ENCODE data around the gene PCGF3. TPM values are rescaled to one million over a fixed set of nuclear protein-coding genes. Genes with fewer than 3 reads are reported as not detected.
"Not testable (repeated sequence)": the region's sequence is repeated elsewhere in the genome, so short reads cannot be mapped to it uniquely, and the experiment has no call there.

PCGF3 gene
- total RNA-seq, 1 donor from 2014 or later, result 23.0 TPM

GRCh38 chr4:704198-704891, 1.3 kb upstream of the PCGF3 start:
- H3K4me3 ChIP-seq (ENCODE audit: low read length in 3 of 3), result no peak overlapping the region

DNA sequence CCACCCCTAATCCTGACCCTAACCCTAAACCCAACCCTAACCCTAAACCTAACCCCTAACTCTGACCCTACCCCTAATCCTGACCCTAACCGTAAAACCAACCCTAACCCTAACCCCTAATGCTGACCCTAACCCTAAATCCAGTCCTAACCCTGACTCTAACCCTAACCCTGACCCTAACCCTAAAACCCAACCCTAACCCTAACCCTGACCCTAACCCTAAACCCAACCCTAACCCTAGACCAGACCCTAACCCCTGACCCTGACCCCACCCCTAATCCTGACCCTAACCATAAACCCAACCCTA, 708 bp upstream of the PCGF3 start:
- H3K9ac ChIP-seq (ENCODE audit: low read depth in 1 of 3, low read length in 3 of 3), result peak overlapping the region; percentile 67 to 86 (median 76)
- H3K4me3 ChIP-seq (ENCODE audit: low read length in 3 of 3), result peak overlapping the region; percentile 77 to 84 (median 83)
- H3K27ac ChIP-seq (ENCODE audit: low read depth, low read length), result peak overlapping the region; percentile 52
- peaks cover 0 to 2% (median 0%) of the 10 kb centered on the region in 3 donors for H3K36me3 ChIP-seq (ENCODE audit: control insufficient read depth in 3 of 3, insufficient read depth in 3 of 3, low read length in 3 of 3)
- H3K4me1 ChIP-seq (ENCODE audit: control insufficient read depth in 3 of 3, insufficient read depth in 3 of 3, low read length in 3 of 3), result peaks cover 21 to 30% (median 22%) of the 10 kb centered on the region in 3 donors
- no peaks in the 10 kb centered on the region for H3K9me3 ChIP-seq (ENCODE audit: control insufficient read depth in 3 of 3, low read length in 3 of 3)
- peaks cover 0 to 3% (median 2%) of the 10 kb centered on the region in 3 donors for H3K27me3 ChIP-seq (ENCODE audit: control insufficient read depth in 3 of 3, insufficient read depth in 3 of 3, low read length in 3 of 3)

More at GRCh38 chr4:704198-704891, 1.3 kb upstream of the PCGF3 start:
- Histone ChIP-seq H3K27me3 (ENCODE audit: control insufficient read depth in 3 of 3, insufficient read depth in 3 of 3, low read length in 3 of 3) (peaks cover 0 to 3% (median 2%) of the 10 kb centered on the region in 3 donors), H3K36me3 (ENCODE audit: control insufficient read depth in 3 of 3, insufficient read depth in 3 of 3, low read length in 3 of 3) (no peaks in the 10 kb centered on the region), H3K4me1 (ENCODE audit: control insufficient read depth in 3 of 3, insufficient read depth in 3 of 3, low read length in 3 of 3) (peaks cover 21 to 30% (median 22%) of the 10 kb centered on the region in 3 donors), H3K9ac (ENCODE audit: low read depth in 1 of 3, low read length in 3 of 3) (no peak overlapping the region), H3K27ac (ENCODE audit: low read depth, low read length) (no peak overlapping the region), H3K9me3 (ENCODE audit: control insufficient read depth in 3 of 3, low read length in 3 of 3) (no peaks in the 10 kb centered on the region)

- Histone ChIP-seq H3K27ac (ENCODE audit: low read depth, low read length) (peak overlapping the region; percentile 64), H3K4me3 (ENCODE audit: low read length in 3 of 3) (peak overlapping the region; percentile 83 to 90 (median 87)), H3K4me1 (ENCODE audit: control insufficient read depth in 3 of 3, insufficient read depth in 3 of 3, low read length in 3 of 3) (peaks cover 21 to 33% (median 24%) of the 10 kb centered on the region in 3 donors), H3K9ac (ENCODE audit: low read depth in 1 of 3, low read length in 3 of 3) (peak overlapping the region; percentile 93 to 97 (median 96))
- H3K9me3 ChIP-seq (ENCODE audit: control insufficient read depth in 3 of 3, low read length in 3 of 3); H3K27me3 ChIP-seq (ENCODE audit: control insufficient read depth in 3 of 3, insufficient read depth in 3 of 3, low read length in 3 of 3); H3K36me3 ChIP-seq (ENCODE audit: control insufficient read depth in 3 of 3, insufficient read depth in 3 of 3, low read length in 3 of 3): not testable (repeated sequence)
These were observed 526 bp downstream of the PCGF3 start for GRCh38 chr4:706083-706633.

DNA sequence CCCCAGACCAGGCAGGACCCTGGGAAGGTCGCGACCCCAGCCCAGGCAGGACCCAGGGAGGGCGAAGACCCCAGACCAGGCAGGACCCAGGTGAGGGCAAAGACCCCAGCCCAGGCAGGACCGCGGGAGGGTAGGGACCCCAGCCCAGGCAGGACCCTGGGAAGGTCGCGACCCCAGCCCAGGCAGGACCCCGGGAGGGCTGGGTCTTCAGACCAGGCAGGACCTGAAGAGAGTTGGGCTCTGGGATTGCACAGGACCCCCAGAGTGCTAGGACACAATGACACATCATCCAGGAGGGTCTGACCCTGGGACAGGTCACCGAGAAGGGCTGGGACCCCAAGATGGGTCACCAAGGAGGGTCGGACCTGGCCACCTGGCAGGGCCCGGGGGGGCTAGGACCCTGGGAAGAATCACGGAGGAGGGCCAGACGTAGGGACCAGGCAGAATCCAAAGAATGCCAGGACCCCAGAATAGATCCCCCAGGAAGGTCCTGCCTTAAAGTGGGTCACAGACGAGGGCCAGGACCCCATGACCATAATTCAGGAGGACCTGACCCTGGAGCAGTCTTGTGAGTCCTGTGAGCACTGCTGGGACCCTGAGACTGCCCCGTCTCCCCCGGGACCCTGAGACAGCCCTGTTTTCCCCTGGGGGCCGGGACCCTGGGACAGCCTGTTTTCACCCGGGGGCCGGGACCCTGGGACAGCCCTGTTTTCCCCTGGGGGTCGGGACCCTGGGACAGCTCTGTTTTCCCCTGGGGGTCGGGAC, 1.4 kb downstream of the PCGF3 start:
- peaks cover 21 to 33% (median 24%) of the 10 kb centered on the region in 3 donors for H3K4me1 ChIP-seq (ENCODE audit: control insufficient read depth in 3 of 3, insufficient read depth in 3 of 3, low read length in 3 of 3)
- peak overlapping the region; percentile 57 to 65 (median 65) for H3K4me3 ChIP-seq (ENCODE audit: low read length in 3 of 3)
- no peak overlapping the region for H3K27ac ChIP-seq (ENCODE audit: low read depth, low read length)
- no peaks in the 10 kb centered on the region for H3K9me3 ChIP-seq (ENCODE audit: control insufficient read depth in 3 of 3, low read length in 3 of 3)
- H3K9ac ChIP-seq (ENCODE audit: low read depth in 1 of 3, low read length in 3 of 3), result peak overlapping the region; percentile 73 to 97 (median 79)
- peaks cover 0 to 6% (median 2%) of the 10 kb centered on the region in 3 donors for H3K36me3 ChIP-seq (ENCODE audit: control insufficient read depth in 3 of 3, insufficient read depth in 3 of 3, low read length in 3 of 3)
- H3K27me3 ChIP-seq (ENCODE audit: control insufficient read depth in 3 of 3, insufficient read depth in 3 of 3, low read length in 3 of 3), result no peaks in the 10 kb centered on the region

GRCh38 chr4:707929-708630, 2.4 kb downstream of the PCGF3 start:
- no peaks in the 10 kb centered on the region for H3K9me3 ChIP-seq (ENCODE audit: control insufficient read depth in 3 of 3, low read length in 3 of 3)
- peaks cover 0 to 6% (median 2%) of the 10 kb centered on the region in 3 donors for H3K36me3 ChIP-seq (ENCODE audit: control insufficient read depth in 3 of 3, insufficient read depth in 3 of 3, low read length in 3 of 3)
- no peak overlapping the region for H3K27ac ChIP-seq (ENCODE audit: low read depth, low read length)
- H3K27me3 ChIP-seq (ENCODE audit: control insufficient read depth in 3 of 3, insufficient read depth in 3 of 3, low read length in 3 of 3), result no peaks in the 10 kb centered on the region
- H3K9ac ChIP-seq (ENCODE audit: low read depth in 1 of 3, low read length in 3 of 3), result peak overlapping the region in 2 of 3 donors; percentile 25 to 50
- no peak overlapping the region for H3K4me3 ChIP-seq (ENCODE audit: low read length in 3 of 3)
- H3K4me1 ChIP-seq (ENCODE audit: control insufficient read depth in 3 of 3, insufficient read depth in 3 of 3, low read length in 3 of 3), result peaks cover 21 to 33% (median 24%) of the 10 kb centered on the region in 3 donors

DNA sequence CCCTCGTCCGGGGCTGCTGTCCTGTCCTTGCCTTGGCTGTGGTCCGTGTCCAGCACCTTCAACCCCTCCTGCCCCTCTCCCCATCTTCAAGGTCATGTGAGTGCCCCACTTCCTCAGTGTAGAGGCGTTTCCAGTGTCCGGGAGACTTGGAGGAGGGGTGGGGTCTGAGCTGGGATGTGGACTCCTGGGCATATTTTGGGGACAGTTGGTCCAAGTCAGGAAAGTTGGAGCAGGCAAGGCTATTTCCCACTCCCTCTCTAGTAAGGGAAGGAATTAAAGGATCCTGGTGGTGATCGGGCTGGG, 3.0 kb downstream of the PCGF3 start:
- Histone ChIP-seq H3K27ac (ENCODE audit: low read depth, low read length) (no peak overlapping the region), H3K36me3 (ENCODE audit: control insufficient read depth in 3 of 3, insufficient read depth in 3 of 3, low read length in 3 of 3) (peaks cover 0 to 6% (median 2%) of the 10 kb centered on the region in 3 donors), H3K27me3 (ENCODE audit: control insufficient read depth in 3 of 3, insufficient read depth in 3 of 3, low read length in 3 of 3) (no peaks in the 10 kb centered on the region), H3K4me1 (ENCODE audit: control insufficient read depth in 3 of 3, insufficient read depth in 3 of 3, low read length in 3 of 3) (peaks cover 21 to 33% (median 24%) of the 10 kb centered on the region in 3 donors), H3K9me3 (ENCODE audit: control insufficient read depth in 3 of 3, low read length in 3 of 3) (no peaks in the 10 kb centered on the region), H3K9ac (ENCODE audit: low read depth in 1 of 3, low read length in 3 of 3) (peak overlapping the region in 1 of 3 donors; percentile 16), H3K4me3 (ENCODE audit: low read length in 3 of 3) (no peak overlapping the region)

DNA sequence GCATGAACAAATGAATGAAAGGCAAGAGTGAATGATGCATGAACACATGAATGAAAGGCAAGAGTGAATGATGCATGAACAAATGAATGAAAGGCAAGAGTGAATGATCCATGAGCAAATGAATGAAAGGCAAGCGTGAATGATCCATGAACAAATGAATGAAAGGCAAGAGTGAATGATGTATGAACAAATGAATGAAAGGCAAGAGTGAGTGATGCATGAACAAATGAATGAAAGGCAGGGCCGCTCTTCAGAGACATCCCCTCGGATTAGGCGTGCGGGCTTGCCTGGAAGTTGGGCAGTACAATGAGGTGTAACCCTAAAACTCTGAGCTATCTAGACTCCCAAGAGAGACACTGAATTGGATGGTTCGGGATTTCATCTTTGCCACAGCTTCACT, 3.7 kb downstream of the PCGF3 start:
- H3K4me1 ChIP-seq (ENCODE audit: control insufficient read depth in 3 of 3, insufficient read depth in 3 of 3, low read length in 3 of 3), result peaks cover 21 to 33% (median 24%) of the 10 kb centered on the region in 3 donors
- H3K4me3 ChIP-seq (ENCODE audit: low read length in 3 of 3), result no peak overlapping the region
- H3K9me3 ChIP-seq (ENCODE audit: control insufficient read depth in 3 of 3, low read length in 3 of 3), result no peaks in the 10 kb centered on the region

GRCh38 chr4:710116-710515, 4.5 kb downstream of the PCGF3 start:
- H3K27ac ChIP-seq (ENCODE audit: low read depth, low read length), result no peak overlapping the region
- H3K36me3 ChIP-seq (ENCODE audit: control insufficient read depth in 3 of 3, insufficient read depth in 3 of 3, low read length in 3 of 3), result peaks cover 0 to 8% (median 4%) of the 10 kb centered on the region in 3 donors
- no peak overlapping the region for H3K9ac ChIP-seq (ENCODE audit: low read depth in 1 of 3, low read length in 3 of 3)
- no peaks in the 10 kb centered on the region for H3K27me3 ChIP-seq (ENCODE audit: control insufficient read depth in 3 of 3, insufficient read depth in 3 of 3, low read length in 3 of 3)
- H3K9me3 ChIP-seq (ENCODE audit: control insufficient read depth in 3 of 3, low read length in 3 of 3), result no peaks in the 10 kb centered on the region
- H3K4me3 ChIP-seq (ENCODE audit: low read length in 3 of 3), result no peak overlapping the region
- peaks cover 19 to 31% (median 22%) of the 10 kb centered on the region in 3 donors for H3K4me1 ChIP-seq (ENCODE audit: control insufficient read depth in 3 of 3, insufficient read depth in 3 of 3, low read length in 3 of 3)

More for the DNA sequence above, 3.7 kb downstream of the PCGF3 start:
- Histone ChIP-seq H3K9ac (ENCODE audit: low read depth in 1 of 3, low read length in 3 of 3) (no peak overlapping the region), H3K36me3 (ENCODE audit: control insufficient read depth in 3 of 3, insufficient read depth in 3 of 3, low read length in 3 of 3) (peaks cover 0 to 8% (median 4%) of the 10 kb centered on the region in 3 donors), H3K27me3 (ENCODE audit: control insufficient read depth in 3 of 3, insufficient read depth in 3 of 3, low read length in 3 of 3) (no peaks in the 10 kb centered on the region), H3K27ac (ENCODE audit: low read depth, low read length) (no peak overlapping the region)

- Histone ChIP-seq H3K27ac (ENCODE audit: low read depth, low read length) (no peak overlapping the region), H3K9ac (ENCODE audit: low read depth in 1 of 3, low read length in 3 of 3) (no peak overlapping the region), H3K4me1 (ENCODE audit: control insufficient read depth in 3 of 3, insufficient read depth in 3 of 3, low read length in 3 of 3) (peaks cover 17 to 28% (median 20%) of the 10 kb centered on the region in 3 donors), H3K9me3 (ENCODE audit: control insufficient read depth in 3 of 3, low read length in 3 of 3) (no peaks in the 10 kb centered on the region), H3K4me3 (ENCODE audit: low read length in 3 of 3) (no peak overlapping the region), H3K36me3 (ENCODE audit: control insufficient read depth in 3 of 3, insufficient read depth in 3 of 3, low read length in 3 of 3) (peaks cover 0 to 8% (median 4%) of the 10 kb centered on the region in 3 donors), H3K27me3 (ENCODE audit: control insufficient read depth in 3 of 3, insufficient read depth in 3 of 3, low read length in 3 of 3) (no peaks in the 10 kb centered on the region)
These were observed 5.3 kb downstream of the PCGF3 start for GRCh38 chr4:710916-711315.
